HG02840 (cell line): Measurements from ENCODE around the gene CFAP97.
"Not testable (repeated sequence)": the region's sequence is repeated elsewhere in the genome, so short reads cannot be mapped to it uniquely, and the experiment has no call there.

Source experiments
- ATAC-seq: cut with Tn5 transposase; IDR thresholded peaks from one replicate; pipeline ENCODE4 v1.9.1; 2021; ENCODE audit warnings: mild to moderate bottlenecking, moderate library complexity, moderate number of reproducible peaks; ENCODE audit not compliant: unreplicated experiment, low FRiP score

Gene CFAP97

GRCh38 chr4:185224597-185224996 is 20.8 kb upstream of the CFAP97 start:
- no peak for ATAC-seq

- no peak for ATAC-seq
Measured at GRCh38 chr4:185222598-185222997, 18.8 kb upstream of the CFAP97 start.

- no peak for ATAC-seq
Measured at GRCh38 chr4:185221912-185222311, 18.1 kb upstream of the CFAP97 start.

GRCh38 chr4:185221491-185221890 is 17.7 kb upstream of the CFAP97 start:
- ATAC-seq: no peak

- peak; percentile 61 for ATAC-seq
Measured at GRCh38 chr4:185219551-185220344, 15.9 kb upstream of the CFAP97 start.

- ATAC-seq: no peak
Measured at GRCh38 chr4:185218312-185218711, 14.5 kb upstream of the CFAP97 start.

- no peak for ATAC-seq
Measured at GRCh38 chr4:185217408-185217975, 13.7 kb upstream of the CFAP97 start.

- ATAC-seq: no peak
Measured at GRCh38 chr4:185215261-185215660, 11.5 kb upstream of the CFAP97 start.

- ATAC-seq: peak; percentile 36
Measured at GRCh38 chr4:185213877-185214276, 10.1 kb upstream of the CFAP97 start.

GRCh38 chr4:185212581-185212980 is 8.8 kb upstream of the CFAP97 start:
- no peak for ATAC-seq

GRCh38 chr4:185211641-185212040 is 7.8 kb upstream of the CFAP97 start:
- ATAC-seq: no peak

- no peak for ATAC-seq
Measured at GRCh38 chr4:185211035-185211434, 7.2 kb upstream of the CFAP97 start.

- peak; percentile 10 for ATAC-seq
Measured at GRCh38 chr4:185210102-185210981, 6.5 kb upstream of the CFAP97 start.

- ATAC-seq: peak; percentile 14
Measured at GRCh38 chr4:185209852-185210101, 6.0 kb upstream of the CFAP97 start.

GRCh38 chr4:185209031-185209851 is 5.4 kb upstream of the CFAP97 start, which contains the start of gene SNX25:
SNX25 (plus strand) TSS chr4:185209598; CDS start chr4:185209827, 229 bp downstream.
- ATAC-seq: peak; percentile 67

- no peak for ATAC-seq
Measured at GRCh38 chr4:185207466-185207865, 3.7 kb upstream of the CFAP97 start.

- ATAC-seq: no peak
Measured at GRCh38 chr4:185205697-185206342, 2.0 kb upstream of the CFAP97 start.

- not testable (repeated sequence) for ATAC-seq
Measured at GRCh38 chr4:185205073-185205472, 1.3 kb upstream of the CFAP97 start.

- no peak for ATAC-seq
Measured at GRCh38 chr4:185204238-185204910, 574 bp upstream of the CFAP97 start.
